Mononuclear cell (primary cell): ENCODE data around the gene PIK3CD. TPM values are rescaled to one million over a fixed set of nuclear protein-coding genes. Genes with fewer than 3 reads are reported as not detected.
"Not testable (repeated sequence)": the region's sequence is repeated elsewhere in the genome, so short reads cannot be mapped to it uniquely, and the experiment has no call there.

Experiments
- H3K27me3 ChIP-seq: 2 replicates; pipeline ENCODE4 v1.6.0; 2011; ENCODE audit warnings: low read length, control low read depth; ENCODE audit not compliant: insufficient read depth
- H3K4me1 ChIP-seq: 2 replicates; pipeline ENCODE4 v1.5.1; 2011; ENCODE audit warnings: mild to moderate bottlenecking, low read length, control low read depth; ENCODE audit not compliant: insufficient read depth
- H3K4me3 ChIP-seq: 2 replicates; pipeline ENCODE4 v1.5.1; 2011; ENCODE audit warnings: mild to moderate bottlenecking, low read length, moderate library complexity
- H3K9me3 ChIP-seq: 2 replicates; pipeline ENCODE4 v1.5.1; 2011; ENCODE audit warnings: low read depth, mild to moderate bottlenecking, control low read depth, low read length
- total RNA-seq: library from RNA; depleted of rRNA; stranded (reverse); fragments of >200 nt; gene quantifications from one replicate; pipeline ENCODE4 v1.2.3, GENCODE V29; 2012

The PIK3CD gene
- total RNA-seq, 1 donor, result 126 TPM

- Histone ChIP-seq H3K4me3 (no peak overlapping the region), H3K9me3 (no peaks in the 10 kb centered on the region), H3K4me1 (peaks cover 63% of the 10 kb centered on the region), H3K27me3 (no peaks in the 10 kb centered on the region)
Observed at GRCh38 chr1:9710037-9710436, 58.5 kb downstream of the PIK3CD start.

DNA sequence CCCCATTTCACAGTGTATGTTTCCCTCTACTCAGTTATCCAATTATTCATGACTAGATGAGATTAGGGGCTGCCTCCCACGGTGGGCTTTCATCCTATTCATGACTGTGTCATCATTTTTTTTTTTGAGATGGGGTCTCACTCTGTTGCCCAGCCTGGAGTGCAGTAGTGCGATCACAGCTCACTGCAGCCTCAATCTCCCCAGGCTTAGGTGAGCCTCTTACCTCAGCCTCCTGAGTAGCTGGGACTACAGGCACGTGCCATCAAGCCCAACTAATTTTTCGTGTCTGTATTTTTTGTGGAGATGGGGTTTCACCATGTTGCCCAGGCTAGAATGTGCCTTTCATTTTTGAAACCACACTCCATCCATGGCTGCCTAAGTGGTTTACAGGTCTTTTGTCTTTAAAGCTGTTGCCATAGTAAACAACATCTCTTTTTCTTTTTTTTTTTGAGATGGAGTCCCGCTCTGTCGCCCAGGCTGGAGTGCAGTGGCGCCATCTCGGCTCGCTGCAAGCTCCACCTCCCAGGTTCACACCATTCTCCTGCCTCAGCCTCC is 60.0 kb downstream of the PIK3CD start:
- H3K9me3 ChIP-seq, result no peaks in the 10 kb centered on the region
- H3K27me3 ChIP-seq, result no peaks in the 10 kb centered on the region
- peaks cover 63% of the 10 kb centered on the region for H3K4me1 ChIP-seq
- no peak overlapping the region for H3K4me3 ChIP-seq

GRCh38 chr1:9712767-9713166 is 61.2 kb downstream of the PIK3CD start:
- H3K4me1 ChIP-seq, result peaks cover 63% of the 10 kb centered on the region
- not testable (repeated sequence) for H3K9me3 ChIP-seq, H3K27me3 ChIP-seq, H3K4me3 ChIP-seq

DNA sequence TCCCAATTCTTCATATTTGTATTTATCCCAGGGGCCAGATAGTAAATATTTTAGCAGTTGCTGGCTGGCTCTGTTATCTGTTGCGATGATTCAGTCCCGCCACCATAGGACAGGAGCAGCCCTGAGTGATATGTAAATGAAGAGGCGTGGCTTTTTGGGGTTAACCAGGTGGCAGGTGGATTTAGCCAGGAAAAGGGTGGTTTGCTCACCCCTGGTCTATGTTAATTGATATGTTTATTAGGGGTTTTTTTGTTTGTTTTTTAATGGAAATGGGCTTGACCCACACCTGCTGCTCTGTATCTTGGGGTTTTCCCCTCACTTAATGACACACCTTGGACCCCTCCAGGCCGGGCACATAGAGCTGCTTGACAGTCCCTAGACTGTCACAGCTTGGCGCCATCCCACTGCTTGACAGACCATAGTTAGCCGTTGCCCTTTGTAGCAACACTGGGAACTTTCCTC is 62.8 kb downstream of the PIK3CD start:
- Histone ChIP-seq H3K4me3 (no peak overlapping the region), H3K4me1 (peaks cover 74% of the 10 kb centered on the region), H3K27me3 (no peaks in the 10 kb centered on the region), H3K9me3 (no peaks in the 10 kb centered on the region)

DNA sequence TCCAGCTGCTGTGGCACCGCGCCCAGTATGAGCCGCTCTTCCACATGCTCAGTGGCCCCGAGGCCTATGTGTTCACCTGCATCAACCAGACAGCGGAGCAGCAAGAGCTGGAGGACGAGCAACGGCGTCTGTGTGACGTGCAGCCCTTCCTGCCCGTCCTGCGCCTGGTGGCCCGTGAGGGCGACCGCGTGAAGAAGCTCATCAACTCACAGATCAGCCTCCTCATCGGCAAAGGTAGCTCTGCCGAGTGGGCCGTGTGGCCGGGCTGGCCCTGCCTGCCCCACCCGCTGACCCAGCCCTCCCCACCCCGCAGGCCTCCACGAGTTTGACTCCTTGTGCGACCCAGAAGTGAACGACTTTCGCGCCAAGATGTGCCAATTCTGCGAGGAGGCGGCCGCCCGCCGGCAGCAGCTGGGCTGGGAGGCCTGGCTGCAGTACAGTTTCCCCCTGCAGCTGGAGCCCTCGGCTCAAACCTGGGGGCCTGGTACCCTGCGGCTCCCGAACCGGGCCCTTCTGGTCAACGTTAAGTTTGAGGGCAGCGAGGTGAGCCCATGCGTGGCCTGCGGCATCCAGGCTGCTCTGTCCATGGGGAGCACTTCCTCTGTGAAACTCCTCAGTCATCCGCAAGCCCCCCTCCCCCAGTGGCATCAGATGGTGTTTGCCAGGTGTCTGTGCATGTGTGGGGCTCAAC is 64.2 kb downstream of the PIK3CD start:
- no peak overlapping the region for H3K4me3 ChIP-seq
- no peaks in the 10 kb centered on the region for H3K27me3 ChIP-seq
- H3K9me3 ChIP-seq, result no peaks in the 10 kb centered on the region
- peaks cover 85% of the 10 kb centered on the region for H3K4me1 ChIP-seq

GRCh38 chr1:9716404-9717192 is 65.1 kb downstream of the PIK3CD start:
- Histone ChIP-seq H3K9me3 (no peaks in the 10 kb centered on the region), H3K4me3 (peak overlapping the region; percentile 25), H3K4me1 (peaks cover 86% of the 10 kb centered on the region), H3K27me3 (no peaks in the 10 kb centered on the region)

DNA sequence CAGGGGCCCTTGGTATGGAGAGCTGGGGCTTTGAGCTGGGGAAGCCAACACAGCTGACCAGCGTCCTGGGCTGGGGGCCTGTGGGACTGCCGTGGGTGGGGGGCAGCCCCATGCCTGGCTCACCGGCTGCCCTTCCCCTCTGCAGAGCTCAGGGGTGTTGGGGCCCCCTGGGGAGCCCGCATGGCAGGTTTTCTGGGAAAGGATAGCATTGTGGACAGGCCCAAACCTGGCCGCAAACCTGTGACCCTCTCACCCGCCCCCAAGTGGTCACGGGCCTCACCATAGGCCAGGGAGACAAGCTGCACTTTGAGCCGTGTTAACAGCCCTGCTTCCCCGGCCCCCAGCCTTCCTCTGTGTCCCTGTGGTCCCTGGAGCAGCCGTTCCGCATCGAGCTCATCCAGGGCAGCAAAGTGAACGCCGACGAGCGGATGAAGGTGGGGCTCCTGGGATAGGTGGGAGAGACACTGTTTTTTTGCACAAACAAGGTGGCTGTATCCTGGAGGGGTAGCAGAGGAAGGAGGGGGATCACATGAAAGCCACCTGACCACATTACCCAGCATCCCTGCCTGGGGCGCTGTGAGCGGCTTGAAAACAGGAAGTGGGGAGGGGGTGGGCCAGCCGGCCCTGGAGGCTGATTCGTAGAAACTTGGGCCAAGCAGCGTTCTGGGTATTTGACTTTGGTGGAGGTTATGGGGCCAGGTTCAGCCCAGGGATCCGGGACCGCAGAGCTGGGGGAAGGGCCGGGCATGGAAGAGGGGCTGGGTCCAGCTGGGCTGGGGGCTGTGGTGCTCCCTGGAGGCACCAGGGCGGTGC is 65.9 kb downstream of the PIK3CD start:
- Histone ChIP-seq H3K4me1 (peaks cover 86% of the 10 kb centered on the region), H3K9me3 (no peaks in the 10 kb centered on the region), H3K4me3 (peak overlapping the region; percentile 25), H3K27me3 (no peaks in the 10 kb centered on the region)

GRCh38 chr1:9718006-9718680 is 66.6 kb downstream of the PIK3CD start:
- no peaks in the 10 kb centered on the region for H3K9me3 ChIP-seq
- no peaks in the 10 kb centered on the region for H3K27me3 ChIP-seq
- H3K4me3 ChIP-seq, result no peak overlapping the region
- H3K4me1 ChIP-seq, result peaks cover 79% of the 10 kb centered on the region

DNA sequence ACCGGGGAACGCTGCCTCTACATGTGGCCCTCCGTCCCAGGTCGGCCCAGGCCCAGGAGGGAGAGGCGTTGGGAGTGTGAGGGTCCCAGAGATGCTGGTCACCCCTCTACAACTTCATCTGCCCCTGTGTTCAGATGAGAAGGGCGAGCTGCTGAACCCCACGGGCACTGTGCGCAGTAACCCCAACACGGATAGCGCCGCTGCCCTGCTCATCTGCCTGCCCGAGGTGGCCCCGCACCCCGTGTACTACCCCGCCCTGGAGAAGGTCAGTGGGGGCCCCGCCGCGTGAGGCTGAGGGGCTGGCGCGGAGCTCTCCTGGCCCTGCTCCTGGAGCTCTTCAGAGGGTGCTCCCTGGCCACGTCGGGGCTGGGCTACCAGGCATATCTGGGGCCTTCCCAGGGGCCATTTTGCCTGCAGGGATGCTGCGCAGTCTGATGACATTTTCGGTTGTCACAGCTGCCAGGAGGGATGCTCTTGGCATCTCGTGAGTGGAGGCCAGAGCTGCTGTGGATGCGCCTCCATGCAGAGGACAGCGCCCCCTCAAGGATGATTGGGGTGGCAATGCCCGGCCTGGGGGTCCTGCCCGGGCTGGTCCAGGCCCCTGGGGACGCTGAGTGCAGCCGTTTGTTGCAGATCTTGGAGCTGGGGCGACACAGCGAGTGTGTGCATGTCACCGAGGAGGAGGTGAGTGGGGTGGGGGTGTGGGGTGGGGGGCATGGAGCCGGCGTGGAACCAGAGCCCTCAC is 68.6 kb downstream of the PIK3CD start:
- H3K4me3 ChIP-seq, result no peak overlapping the region

DNA sequence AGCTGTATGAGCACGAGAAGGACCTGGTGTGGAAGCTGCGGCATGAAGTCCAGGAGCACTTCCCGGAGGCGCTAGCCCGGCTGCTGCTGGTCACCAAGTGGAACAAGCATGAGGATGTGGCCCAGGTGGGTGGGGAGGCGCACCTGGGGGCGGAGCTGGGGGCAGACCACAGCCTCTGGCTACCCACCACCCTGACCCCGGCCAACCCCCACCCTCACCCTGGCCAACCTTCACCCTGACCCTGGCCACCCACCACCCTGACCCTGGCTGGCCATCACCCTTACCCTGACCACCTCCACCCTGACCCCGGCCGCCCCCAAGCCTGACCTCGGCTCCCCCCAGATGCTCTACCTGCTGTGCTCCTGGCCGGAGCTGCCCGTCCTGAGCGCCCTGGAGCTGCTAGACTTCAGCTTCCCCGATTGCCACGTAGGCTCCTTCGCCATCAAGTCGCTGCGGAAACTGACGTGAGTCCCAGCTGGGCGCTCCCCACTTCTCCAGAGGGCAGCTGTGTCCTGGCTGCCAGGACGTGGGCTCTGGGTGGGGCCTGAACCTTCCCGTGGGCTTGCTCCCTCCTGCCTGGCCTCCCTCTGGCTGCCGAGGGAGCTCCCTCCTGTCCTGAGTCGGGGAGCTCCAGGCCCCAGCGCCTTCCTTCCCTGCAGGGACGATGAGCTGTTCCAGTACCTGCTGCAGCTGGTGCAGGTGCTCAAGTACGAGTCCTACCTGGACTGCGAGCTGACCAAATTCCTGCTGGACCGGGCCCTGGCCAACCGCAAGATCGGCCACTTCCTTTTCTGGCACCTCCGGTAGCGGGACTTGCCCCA is 69.5 kb downstream of the PIK3CD start:
- peaks cover 66% of the 10 kb centered on the region for H3K4me1 ChIP-seq
- H3K27me3 ChIP-seq, result no peaks in the 10 kb centered on the region
- H3K9me3 ChIP-seq, result no peaks in the 10 kb centered on the region
- H3K4me3 ChIP-seq, result no peak overlapping the region

More for the DNA sequence above, 68.6 kb downstream of the PIK3CD start:
- Histone ChIP-seq H3K9me3 (no peaks in the 10 kb centered on the region), H3K4me1 (peaks cover 74% of the 10 kb centered on the region), H3K27me3 (no peaks in the 10 kb centered on the region)

GRCh38 chr1:9721606-9722377 is 70.3 kb downstream of the PIK3CD start:
- Histone ChIP-seq H3K4me3 (no peak overlapping the region), H3K27me3 (no peaks in the 10 kb centered on the region), H3K4me1 (peaks cover 58% of the 10 kb centered on the region), H3K9me3 (no peaks in the 10 kb centered on the region)

- no peak overlapping the region for H3K4me3 ChIP-seq
- no peaks in the 10 kb centered on the region for H3K27me3 ChIP-seq
- peaks cover 58% of the 10 kb centered on the region for H3K4me1 ChIP-seq
- H3K9me3 ChIP-seq, result no peaks in the 10 kb centered on the region
Observed at GRCh38 chr1:9722378-9722749, 70.8 kb downstream of the PIK3CD start.
